GM12873 (cell line): ENCODE results near the gene GRIK4.

ENCODE experiments used
- CTCF ChIP-seq: IDR thresholded peaks from 2 replicates; pipeline ENCODE4 v1.5.1; 2012; ENCODE audit warnings: low read depth, mild to moderate bottlenecking, moderate library complexity, low read length, control low read depth; ENCODE audit not compliant: insufficient read depth; ENCODE audit errors: missing control alignments

GRIK4 gene

GRCh38 chr11:120785576-120785975, 274.0 kb downstream of the GRIK4 start:
- TF ChIP-seq CTCF = no peak

GRCh38 chr11:120786206-120786735, 274.7 kb downstream of the GRIK4 start:
- no peak for TF ChIP-seq CTCF

GRCh38 chr11:120789391-120789790, 277.8 kb downstream of the GRIK4 start:
- no peak for TF ChIP-seq CTCF

GRCh38 chr11:120792306-120792705, 280.8 kb downstream of the GRIK4 start:
- no peak for TF ChIP-seq CTCF

- no peak for TF ChIP-seq CTCF
Observed at GRCh38 chr11:120793150-120793549, 281.6 kb downstream of the GRIK4 start.

- TF ChIP-seq CTCF = no peak
Observed at GRCh38 chr11:120793806-120794479, 282.4 kb downstream of the GRIK4 start.

GRCh38 chr11:120794748-120795147, 283.2 kb downstream of the GRIK4 start:
- TF ChIP-seq CTCF = no peak
